HG03571 (cell line): ENCODE measurements around the gene XKR8.
"Not testable (repeated sequence)": the region's sequence is repeated elsewhere in the genome, so short reads cannot be mapped to it uniquely, and the experiment has no call there.

Experiments used
- ATAC-seq: cut with Tn5 transposase; IDR thresholded peaks from one replicate; pipeline ENCODE4 v1.9.1; 2021; ENCODE audit not compliant: unreplicated experiment

XKR8 gene

DNA sequence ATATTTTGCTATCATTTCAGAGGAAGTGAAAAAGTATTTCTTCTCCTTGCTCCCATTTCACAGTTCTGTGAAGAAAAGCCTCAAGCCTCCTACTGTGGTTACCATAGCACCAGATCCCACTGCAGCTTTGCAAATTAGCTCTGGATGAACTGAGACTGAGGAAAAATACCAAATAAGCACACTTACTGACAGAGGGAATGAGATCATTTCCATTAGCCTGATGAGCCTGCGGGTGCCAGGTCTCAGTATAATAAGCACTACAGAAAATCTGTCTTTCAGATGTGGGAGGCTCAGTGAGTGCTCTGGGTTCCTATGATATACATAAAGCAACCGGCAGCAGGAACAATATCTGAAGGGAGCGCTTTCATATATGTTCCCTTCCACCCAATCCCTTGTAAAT is 21.4 kb downstream of the XKR8 start:
- ATAC-seq = no peak

DNA sequence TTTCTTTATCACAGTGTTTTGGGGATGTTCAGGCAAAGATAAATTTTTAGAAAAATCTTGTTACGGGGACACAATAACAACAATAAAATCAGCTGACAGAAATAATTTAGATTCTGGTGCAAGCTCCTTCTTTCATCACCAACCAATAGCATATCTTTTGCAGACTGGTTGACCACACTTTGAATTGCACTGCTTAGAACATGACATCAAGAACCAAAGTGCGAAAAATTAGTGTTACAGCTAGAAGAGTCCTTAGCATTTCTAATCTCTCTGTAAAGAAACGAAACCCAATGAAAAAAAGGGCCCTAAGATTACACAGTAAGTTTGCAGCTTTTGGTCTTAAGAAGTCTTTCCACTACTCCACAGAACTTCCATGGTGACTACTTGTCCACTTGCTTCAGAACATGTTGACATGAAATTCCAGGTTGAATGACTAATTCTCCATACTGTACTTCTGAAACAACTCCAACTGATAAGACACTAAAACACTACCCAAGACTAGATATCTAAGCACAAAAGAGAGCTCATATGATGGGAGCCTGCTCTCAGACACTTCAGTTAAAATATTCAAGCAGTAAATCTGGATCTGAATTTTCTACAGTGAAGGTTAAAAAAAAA is 31.3 kb downstream of the XKR8 start:
- ATAC-seq = no peak

DNA sequence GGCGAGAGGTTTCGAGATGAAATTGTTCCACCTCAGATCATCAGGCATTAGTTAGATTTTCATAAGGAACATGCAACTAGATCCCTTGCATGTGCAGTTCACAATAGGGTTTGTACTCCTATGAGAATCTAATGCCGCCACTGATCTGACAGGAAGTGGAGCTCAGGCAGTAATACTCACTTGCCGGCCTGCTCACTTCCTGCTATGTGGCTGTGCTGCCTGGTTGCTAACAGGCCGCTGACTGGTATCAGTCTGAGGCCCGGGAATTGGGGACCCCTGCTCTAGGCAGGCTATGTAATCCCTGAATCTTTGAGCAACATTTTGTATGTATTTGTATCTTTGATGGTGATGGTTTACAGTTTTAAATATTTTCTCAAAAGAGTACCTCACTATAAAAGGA is 32.5 kb downstream of the XKR8 start:
- ATAC-seq = no peak

DNA sequence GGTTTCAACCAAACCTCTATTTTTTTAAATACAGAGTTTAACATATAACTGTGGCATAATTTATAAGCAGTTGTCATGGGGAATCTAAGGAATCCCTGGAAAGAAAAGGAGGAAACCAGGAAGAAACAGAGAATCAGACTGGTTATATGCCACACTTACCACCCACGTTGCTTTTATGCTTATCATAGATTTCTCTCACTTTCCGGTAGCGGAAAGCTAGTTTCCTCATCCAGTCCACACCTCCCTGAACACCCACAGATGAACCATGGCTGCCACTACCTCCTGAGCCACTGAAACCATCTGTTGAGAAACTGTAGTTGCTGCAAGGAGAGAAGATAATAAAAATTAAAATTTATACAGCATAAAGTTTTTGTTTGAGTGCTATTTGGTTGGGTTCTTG is 33.5 kb downstream of the XKR8 start:
- no peak for ATAC-seq

DNA sequence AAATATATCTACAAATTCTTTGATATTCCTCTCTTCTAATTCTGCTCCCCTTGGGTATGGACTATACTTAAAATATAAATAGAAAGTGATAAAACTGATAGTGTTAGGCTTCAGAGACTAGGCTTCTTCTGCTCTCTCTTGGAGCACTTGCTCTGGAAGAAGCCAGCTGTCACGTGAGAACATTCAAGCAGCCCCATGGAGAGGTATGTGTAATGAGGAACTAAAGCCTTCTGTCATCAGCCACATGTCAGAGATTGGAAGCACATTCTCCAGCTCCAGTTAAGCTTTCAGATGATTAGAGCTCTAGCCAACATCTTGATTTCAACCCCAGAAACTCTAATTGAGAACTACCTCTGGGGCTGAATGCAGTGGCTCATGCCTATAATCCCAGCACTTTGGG is 34.3 kb downstream of the XKR8 start:
- ATAC-seq = no peak

DNA sequence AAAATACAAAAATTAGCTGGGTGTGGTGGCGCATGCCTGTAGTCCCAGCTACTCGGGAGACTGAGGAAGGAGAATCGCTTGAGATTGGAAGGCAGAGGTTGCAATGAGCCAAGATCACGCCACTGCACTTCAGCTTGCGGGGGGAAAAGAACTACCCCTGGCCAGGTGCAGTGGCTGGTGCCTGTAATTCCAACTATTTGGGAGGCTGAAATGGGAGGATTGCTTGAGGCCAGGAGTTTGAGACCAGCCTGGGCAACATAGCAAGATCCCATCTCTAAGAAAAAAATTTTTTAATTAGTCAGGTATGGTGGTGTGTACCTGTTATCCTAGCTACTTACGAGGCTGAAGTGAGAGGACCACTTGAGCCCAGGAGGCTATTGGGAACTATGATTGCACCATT is 34.8 kb downstream of the XKR8 start:
- not testable (repeated sequence) for ATAC-seq

DNA sequence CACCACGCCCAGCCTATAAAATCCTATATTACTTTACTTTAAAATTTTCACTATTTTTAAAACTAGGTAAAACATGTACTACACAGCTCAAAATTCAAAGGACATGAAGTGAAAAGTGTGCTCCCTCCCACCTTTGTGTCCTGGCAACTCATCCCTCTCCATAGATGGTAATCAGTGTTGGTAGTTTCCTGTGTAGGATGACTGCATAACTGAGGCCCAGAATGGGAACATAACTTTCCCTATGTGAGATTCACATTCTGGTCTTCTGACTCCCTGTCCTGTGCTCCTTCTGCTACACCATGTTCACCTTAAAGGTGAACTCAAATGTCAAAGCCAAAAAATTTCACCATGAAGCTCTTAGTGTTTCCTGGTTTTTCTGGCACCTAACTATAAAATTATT is 39.3 kb downstream of the XKR8 start:
- ATAC-seq = no peak

DNA sequence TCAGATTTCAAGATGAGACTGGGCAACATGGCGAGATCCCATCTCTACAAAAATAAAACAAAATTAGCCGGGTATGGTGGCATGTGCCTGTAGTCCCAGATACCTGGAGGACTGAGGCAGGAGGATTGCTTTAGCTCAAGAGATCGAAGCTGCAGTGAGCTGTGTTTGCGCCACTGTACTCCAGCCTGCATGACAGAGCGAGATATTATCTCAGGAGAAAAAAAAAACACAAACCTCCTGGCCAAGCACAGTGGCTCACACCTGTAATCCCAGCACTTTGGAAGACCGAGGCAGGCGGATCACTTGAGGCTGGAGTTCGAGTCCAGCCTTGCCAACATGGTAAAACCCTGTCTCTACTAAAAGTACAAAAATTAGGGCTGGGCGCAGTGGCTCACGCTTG is 42.8 kb downstream of the XKR8 start:
- ATAC-seq = no peak

DNA sequence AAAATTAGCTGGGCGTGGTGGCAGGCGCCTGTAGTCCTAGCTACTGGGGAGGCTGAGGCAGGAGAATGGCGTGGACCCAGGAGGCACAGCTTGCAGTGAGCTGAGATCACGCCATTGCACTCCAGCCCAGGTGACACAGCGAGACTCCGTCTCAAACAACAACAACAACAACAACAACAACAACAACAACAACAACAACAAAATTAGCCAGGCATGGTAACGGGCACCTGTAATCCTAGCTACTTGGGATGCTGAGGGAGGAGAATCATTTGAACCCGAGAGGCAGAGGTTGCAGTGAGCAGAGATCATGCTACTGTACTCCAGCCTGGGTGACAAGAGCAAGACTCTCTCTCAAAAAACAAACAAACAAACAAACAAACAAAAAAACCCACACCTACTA is 43.3 kb downstream of the XKR8 start:
- ATAC-seq = not testable (repeated sequence)

DNA sequence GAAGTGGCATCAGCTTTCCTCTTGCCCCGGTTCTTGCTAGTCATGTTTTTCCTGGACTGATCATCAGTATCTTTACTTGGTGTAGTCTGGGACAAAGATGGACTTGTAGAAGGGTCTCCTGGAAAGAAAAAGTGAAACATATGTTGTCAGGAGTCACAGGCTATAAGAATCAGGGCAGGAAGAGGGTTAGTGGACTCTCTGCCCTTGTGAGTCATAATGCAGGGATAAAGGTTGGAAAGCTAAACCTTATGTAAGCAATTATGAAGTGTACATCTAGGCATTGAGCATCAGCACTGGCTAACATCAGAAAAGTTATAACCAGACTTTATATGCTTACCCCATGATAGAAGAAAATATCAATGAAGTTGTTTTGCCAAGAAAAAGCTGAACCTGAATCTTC is 51.2 kb downstream of the XKR8 start:
- ATAC-seq = no peak
